ENCODE results near the gene ECE2. TPM values are rescaled to one million over a fixed set of nuclear protein-coding genes. Genes with fewer than 3 reads are reported as not detected.

The ECE2 gene
- total RNA-seq, 2 experiments from 2014 or later: not detected

DNA sequence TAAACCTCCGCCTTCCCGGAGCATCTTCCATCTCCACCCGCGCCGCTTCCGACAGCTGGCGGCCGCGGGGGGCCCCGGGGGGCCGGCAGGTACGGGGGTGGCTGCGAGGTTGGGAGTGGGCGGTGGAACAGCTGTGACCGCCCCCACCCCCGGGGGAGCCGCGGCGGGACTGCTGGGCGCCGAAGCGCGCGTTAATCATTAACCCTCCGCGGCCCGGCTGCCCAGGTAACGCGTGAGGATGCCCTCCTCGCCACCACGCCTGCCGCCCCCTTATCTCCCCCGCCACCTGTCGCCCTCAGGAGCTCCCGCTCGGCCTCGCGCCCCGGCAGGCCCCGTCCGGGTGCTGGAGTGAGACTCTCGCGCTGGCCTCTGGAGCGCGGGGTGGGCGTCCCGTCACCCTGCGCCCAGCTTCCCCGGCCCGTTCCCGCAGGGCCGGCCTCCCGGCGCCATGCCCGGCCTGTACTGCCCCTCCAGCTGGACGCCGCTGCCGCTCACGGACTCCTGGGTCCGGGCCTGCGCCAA lies 45.7 kb upstream of the ECE2 start:
- TF ChIP-seq, protein P1, sequence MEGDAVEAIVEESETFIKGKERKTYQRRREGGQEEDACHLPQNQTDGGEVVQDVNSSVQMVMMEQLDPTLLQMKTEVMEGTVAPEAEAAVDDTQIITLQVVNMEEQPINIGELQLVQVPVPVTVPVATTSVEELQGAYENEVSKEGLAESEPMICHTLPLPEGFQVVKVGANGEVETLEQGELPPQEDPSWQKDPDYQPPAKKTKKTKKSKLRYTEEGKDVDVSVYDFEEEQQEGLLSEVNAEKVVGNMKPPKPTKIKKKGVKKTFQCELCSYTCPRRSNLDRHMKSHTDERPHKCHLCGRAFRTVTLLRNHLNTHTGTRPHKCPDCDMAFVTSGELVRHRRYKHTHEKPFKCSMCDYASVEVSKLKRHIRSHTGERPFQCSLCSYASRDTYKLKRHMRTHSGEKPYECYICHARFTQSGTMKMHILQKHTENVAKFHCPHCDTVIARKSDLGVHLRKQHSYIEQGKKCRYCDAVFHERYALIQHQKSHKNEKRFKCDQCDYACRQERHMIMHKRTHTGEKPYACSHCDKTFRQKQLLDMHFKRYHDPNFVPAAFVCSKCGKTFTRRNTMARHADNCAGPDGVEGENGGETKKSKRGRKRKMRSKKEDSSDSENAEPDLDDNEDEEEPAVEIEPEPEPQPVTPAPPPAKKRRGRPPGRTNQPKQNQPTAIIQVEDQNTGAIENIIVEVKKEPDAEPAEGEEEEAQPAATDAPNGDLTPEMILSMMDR (conservative IDR thresholded peaks at IDR 0.05; ENCODE audit: low read length): no peak
- TF ChIP-seq EZH2phosphoT487 (IDR thresholded peaks at IDR 0.05; ENCODE audit: borderline replicate concordance, low read depth, low read length): no peak
- Histone ChIP-seq H3K9me2 (ENCODE audit: insufficient read depth, low read length) (no peaks in the 10 kb centered on the region), H3K9me3 (ENCODE audit: low read length) (no peaks in the 10 kb centered on the region), H3K36me3 (ENCODE audit: insufficient read depth, low read length) (no peaks in the 10 kb centered on the region), H3K4me2 (ENCODE audit: low read length) (peak overlapping the region; percentile 50; the same call in 1 of the 2 replicates), H3K27ac (ENCODE audit: low read depth, low read length, poor library complexity, severe bottlenecking) (no peak overlapping the region), H3K4me1 (ENCODE audit: insufficient read depth, low read length, poor library complexity, severe bottlenecking) (peaks cover 7% of the 10 kb centered on the region), H4K20me1 (ENCODE audit: insufficient read depth, low read length) (no peaks in the 10 kb centered on the region), H2AFZ (ENCODE audit: low read length) (no peak overlapping the region), H3K79me2 (ENCODE audit: insufficient read depth, low read depth, low read length) (no peaks in the 10 kb centered on the region), H3K4me3 (ENCODE audit: low read depth, low read length, poor library complexity, severe bottlenecking) (peak overlapping the region; percentile 9)
- ChIA-PET CTCF (ENCODE audit: unreplicated experiment) (no interaction called here), POLR2A (interaction anchor here (0.5 kb wide), 1 partner anchor 22 kb away, joined by 3 read pairs; no protein-coding TSS in a partner anchor)
- no peak for DNase-seq (ENCODE audit: low spot score)
- BruUV-seq (replicated peaks): no TSS peak
- intact Hi-C loops (cut with micrococcal nuclease; ENCODE audit: unreplicated experiment): no loop called here

GRCh38 chr3:184230603-184231528 lies 45.0 kb upstream of the ECE2 start:
- no peak for DNase-seq (ENCODE audit: low spot score)
- Histone ChIP-seq H3K79me2 (ENCODE audit: insufficient read depth, low read depth, low read length) (no peaks in the 10 kb centered on the region), H3K9me3 (ENCODE audit: low read length) (no peaks in the 10 kb centered on the region), H3K4me1 (ENCODE audit: insufficient read depth, low read length, poor library complexity, severe bottlenecking) (peaks cover 7% of the 10 kb centered on the region), H3K27ac (ENCODE audit: low read depth, low read length, poor library complexity, severe bottlenecking) (no peak overlapping the region), H2AFZ (ENCODE audit: low read length) (no peak overlapping the region), H3K9me2 (ENCODE audit: insufficient read depth, low read length) (no peaks in the 10 kb centered on the region), H4K20me1 (ENCODE audit: insufficient read depth, low read length) (no peaks in the 10 kb centered on the region), H3K4me3 (ENCODE audit: low read depth, low read length, poor library complexity, severe bottlenecking) (no peak overlapping the region), H3K36me3 (ENCODE audit: insufficient read depth, low read length) (no peaks in the 10 kb centered on the region), H3K4me2 (ENCODE audit: low read length) (no peak overlapping the region)
- no TSS peak for BruUV-seq (replicated peaks)
- ChIA-PET CTCF (ENCODE audit: unreplicated experiment) (no interaction called here), POLR2A (no interaction called here)
- intact Hi-C loops (cut with micrococcal nuclease; ENCODE audit: unreplicated experiment): no loop called here
- TF ChIP-seq, protein P1 (conservative IDR thresholded peaks at IDR 0.05; ENCODE audit: low read length): no peak
- no peak for TF ChIP-seq EZH2phosphoT487 (IDR thresholded peaks at IDR 0.05; ENCODE audit: borderline replicate concordance, low read depth, low read length)

GRCh38 chr3:184231671-184232070 lies 44.2 kb upstream of the ECE2 start:
- intact Hi-C loops (cut with micrococcal nuclease; ENCODE audit: unreplicated experiment): no loop called here
- H3K9me3 ChIP-seq (ENCODE audit: low read length): no peaks in the 10 kb centered on the region
- no peaks in the 10 kb centered on the region for H4K20me1 ChIP-seq (ENCODE audit: insufficient read depth, low read length)
- no peak overlapping the region for H3K27ac ChIP-seq (ENCODE audit: low read depth, low read length, poor library complexity, severe bottlenecking)
- H3K4me1 ChIP-seq (ENCODE audit: insufficient read depth, low read length, poor library complexity, severe bottlenecking): peaks cover 7% of the 10 kb centered on the region
- CTCF ChIA-PET (ENCODE audit: unreplicated experiment): no interaction called here
- no peak overlapping the region for H2AFZ ChIP-seq (ENCODE audit: low read length)
- H3K4me3 ChIP-seq (ENCODE audit: low read depth, low read length, poor library complexity, severe bottlenecking): no peak overlapping the region
- no peaks in the 10 kb centered on the region for H3K9me2 ChIP-seq (ENCODE audit: insufficient read depth, low read length)
- POLR2A ChIA-PET: interaction anchor here (0.6 kb wide), 1 partner anchor 308 kb away, joined by 3 read pairs; no protein-coding TSS in a partner anchor
- TF ChIP-seq EZH2phosphoT487 (IDR thresholded peaks at IDR 0.05; ENCODE audit: borderline replicate concordance, low read depth, low read length): no peak
- TF ChIP-seq, protein P1 (conservative IDR thresholded peaks at IDR 0.05; ENCODE audit: low read length): no peak
- no peaks in the 10 kb centered on the region for H3K79me2 ChIP-seq (ENCODE audit: insufficient read depth, low read depth, low read length)
- H3K4me2 ChIP-seq (ENCODE audit: low read length): no peak overlapping the region
- H3K36me3 ChIP-seq (ENCODE audit: insufficient read depth, low read length): no peaks in the 10 kb centered on the region
- no TSS peak for BruUV-seq (replicated peaks)
- no peak for DNase-seq (ENCODE audit: low spot score)

Measured in OCI-LY7 (cell line).